GM23248 (cell line): ENCODE data around the gene ATP8B3. TPM values are rescaled to one million over a fixed set of nuclear protein-coding genes. Genes with fewer than 3 reads are reported as not detected.

Source experiments
- DNase-seq: peaks from one replicate; pipeline ENCODE4 v3.0.0-alpha.2; 2015
- H2AFZ ChIP-seq: fragments of 200-600 bp; sonication (generic); 2 replicates; pipeline ENCODE4 v1.6.1; 2016; ENCODE audit warnings: antibody characterized with exemption
- H3F3A ChIP-seq: fragments of 200-600 bp; sonication (generic); 2 replicates; pipeline ENCODE4 v1.6.1; 2016; ENCODE audit warnings: mild to moderate bottlenecking, antibody characterized with exemption, mixed run types; ENCODE audit not compliant: insufficient read depth
- H3K27ac ChIP-seq: fragments of 200-600 bp; sonication (generic); 2 replicates; pipeline ENCODE4 v1.5.1; 2016; ENCODE audit warnings: mild to moderate bottlenecking
- H3K27me3 ChIP-seq: fragments of 200-600 bp; sonication (generic); replicated peaks from 2 replicates; pipeline ENCODE4 v1.6.1; 2016; ENCODE audit warnings: mild to moderate bottlenecking; ENCODE audit not compliant: insufficient read depth
- H3K36me3 ChIP-seq: fragments of 200-600 bp; sonication (generic); 2 replicates; pipeline ENCODE4 v1.6.1; 2016; ENCODE audit warnings: low read depth, mild to moderate bottlenecking
- H3K4me1 ChIP-seq: fragments of 200-600 bp; sonication (generic); 2 replicates; pipeline ENCODE4 v1.6.1; 2016; ENCODE audit warnings: mild to moderate bottlenecking; ENCODE audit not compliant: insufficient read depth
- H3K4me2 ChIP-seq: fragments of 200-600 bp; sonication (generic); one replicate; pipeline ENCODE4 v1.6.1; 2016; ENCODE audit warnings: mild to moderate bottlenecking; ENCODE audit not compliant: unreplicated experiment
- H3K4me3 ChIP-seq: fragments of 200-600 bp; sonication (generic); 2 replicates; pipeline ENCODE4 v1.5.1; 2016; ENCODE audit warnings: mild to moderate bottlenecking
- H3K79me2 ChIP-seq: fragments of 200-600 bp; sonication (generic); 2 replicates; pipeline ENCODE4 v1.6.1; 2016; ENCODE audit warnings: mild to moderate bottlenecking; ENCODE audit not compliant: insufficient read depth
- H3K9ac ChIP-seq: fragments of 200-600 bp; sonication (generic); 2 replicates; pipeline ENCODE4 v1.6.1; 2016; ENCODE audit warnings: mild to moderate bottlenecking
- H3K9me2 ChIP-seq: fragments of 200-600 bp; sonication (generic); 2 replicates; pipeline ENCODE4 v1.6.1; 2016; ENCODE audit warnings: mixed run types, mild to moderate bottlenecking, moderate library complexity; ENCODE audit not compliant: insufficient read depth
- H3K9me3 ChIP-seq: fragments of 200-600 bp; sonication (generic); one replicate; pipeline ENCODE4 v1.6.1; 2017; ENCODE audit warnings: low read depth
- H4K20me1 ChIP-seq: fragments of 200-600 bp; sonication (generic); 2 replicates; pipeline ENCODE4 v1.6.0; 2016; ENCODE audit not compliant: insufficient read depth
- EZH2 ChIP-seq: fragments of 200-600 bp; sonication (generic); IDR thresholded peaks from 2 replicates; pipeline ENCODE4 v1.6.1; 2018; ENCODE audit warnings: antibody characterized with exemption, mild to moderate bottlenecking; ENCODE audit not compliant: insufficient read depth, poor library complexity, severe bottlenecking
- EZH2phosphoT487 ChIP-seq: fragments of 200-600 bp; sonication (generic); IDR thresholded peaks from 2 replicates; pipeline ENCODE4 v1.6.1; 2018; ENCODE audit warnings: antibody characterized with exemption, moderate library complexity, mild to moderate bottlenecking, low read depth; ENCODE audit not compliant: insufficient read depth
- WGBS, 2 experiments: methylation state at CpG; one replicate each; pipeline ENCODE4 v1.1.6; 2015 to 2017; ENCODE audit warnings: low lambda C conversion rate in 2 of 2, low coverage in 1 of 2; ENCODE audit errors: missing lambda C conversion rate in 2 of 2; 5-methylcytosine and 5-hydroxymethylcytosine counted together
- in situ Hi-C: fragments of 300-500 bp; cut with MboI; formaldehyde crosslinking; loops from 2 replicates; pipeline ENCODE4 v1.15.0; 2020
- polyA plus RNA-seq: library from polyadenylated mRNA; unstranded; fragments of >200 nt; fragmentation: Nextera tagmentation; extraction: Ambion mirVana; gene quantifications from 2 replicates; pipeline ENCODE4 v1.2.1, GENCODE V29; 2016
- total RNA-seq: library from RNA; depleted of rRNA; stranded (reverse); fragments of >200 nt; shearing (Covaris generic); gene quantifications from 2 replicates; pipeline ENCODE4 v1.2.3, GENCODE V29; 2014

ATP8B3 gene
- total and polyA plus RNA-seq, 2 experiments from 2014 or later, result 0.32 to 1.8 TPM

DNA sequence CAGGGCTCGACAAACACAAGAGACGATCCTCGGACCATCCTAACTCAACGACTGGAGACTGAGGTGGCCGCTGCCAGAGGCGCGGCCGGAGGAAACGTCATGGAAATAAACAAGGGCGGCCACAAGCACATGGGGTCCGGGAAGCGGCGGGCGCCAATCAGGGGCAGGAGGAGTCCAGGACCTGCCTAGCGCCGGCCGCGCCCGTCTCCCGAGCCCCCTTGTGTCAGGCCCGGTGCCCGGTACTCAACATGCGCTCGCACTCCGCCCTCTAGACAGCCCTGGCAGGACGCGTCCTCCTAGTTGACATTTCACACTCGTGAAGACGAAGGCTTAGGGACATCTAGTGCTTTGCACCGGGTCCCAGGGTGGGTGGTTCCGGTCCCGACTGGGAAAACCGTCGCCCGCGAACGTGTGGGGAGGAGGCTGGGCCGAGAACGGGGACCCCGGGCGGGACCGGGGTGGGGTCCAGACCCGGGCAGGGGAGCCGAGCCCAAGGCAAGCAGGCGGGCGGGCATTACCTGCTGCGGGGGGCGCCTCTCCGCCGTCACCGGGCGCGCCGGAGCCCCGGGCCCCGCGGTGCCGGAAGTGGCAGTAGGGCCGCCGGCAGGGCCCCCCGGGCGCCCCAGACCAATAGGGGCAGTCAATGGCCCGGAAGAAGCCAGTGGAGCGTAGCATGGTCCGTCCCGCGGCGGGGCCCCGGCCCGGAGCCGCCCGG is 35.8 kb upstream of the ATP8B3 start:
- Histone ChIP-seq H3K4me2 (peak overlapping the region; percentile 87), H3K36me3 (no peaks in the 10 kb centered on the region), H3K4me1 (peaks cover 9% of the 10 kb centered on the region), H3K4me3 (peak overlapping the region; percentile 92), H2AFZ (no peak overlapping the region; the same call in 1 of the 2 replicates), H3K9me2 (no peaks in the 10 kb centered on the region), H3K79me2 (peaks cover 73% of the 10 kb centered on the region), H3K27me3 (no peaks in the 10 kb centered on the region), H3K27ac (peak overlapping the region; percentile 97), H3K9ac (peak overlapping the region; percentile 99), H3K9me3 (no peaks in the 10 kb centered on the region), H3F3A (peaks cover 12% of the 10 kb centered on the region; the same call in 1 of the 2 replicates), H4K20me1 (no peaks in the 10 kb centered on the region)
- TF ChIP-seq EZH2 (no peak), EZH2phosphoT487 (no peak)
- in situ Hi-C loops, result no loop called here
- WGBS, 2 experiments, result 1 to 2% methylated on average over 35 to 37 of the region's 72 CpGs
- peak; percentile 87 for DNase-seq

DNA sequence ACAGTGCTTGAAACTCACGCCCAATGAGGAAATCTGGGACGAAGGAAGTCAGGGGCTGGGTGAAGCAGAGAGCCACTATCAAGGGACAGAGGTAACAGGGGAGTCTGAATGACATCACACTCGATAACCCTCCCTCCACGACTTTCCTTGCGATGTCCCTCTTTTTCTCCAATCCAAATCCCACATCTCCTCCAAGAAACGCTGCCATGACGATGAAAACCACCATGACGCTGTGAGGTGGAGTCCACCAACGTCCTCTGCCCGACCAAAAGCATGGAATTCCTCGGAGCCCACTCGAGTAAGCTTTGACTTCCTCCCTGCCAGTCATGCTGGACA is 35.2 kb upstream of the ATP8B3 start:
- H3K4me3 ChIP-seq, result peak overlapping the region; percentile 92
- in situ Hi-C loops, result no loop called here
- peaks cover 73% of the 10 kb centered on the region for H3K79me2 ChIP-seq
- H3F3A ChIP-seq, result peaks cover 12% of the 10 kb centered on the region; the same call in 1 of the 2 replicates
- H3K9ac ChIP-seq, result peak overlapping the region; percentile 99
- peak overlapping the region; percentile 87 for H3K4me2 ChIP-seq
- no peak overlapping the region; the same call in 1 of the 2 replicates for H2AFZ ChIP-seq
- no peaks in the 10 kb centered on the region for H3K9me3 ChIP-seq
- H3K27ac ChIP-seq, result peak overlapping the region; percentile 97
- no peaks in the 10 kb centered on the region for H3K36me3 ChIP-seq
- TF ChIP-seq EZH2 (no peak), EZH2phosphoT487 (no peak)
- H4K20me1 ChIP-seq, result no peaks in the 10 kb centered on the region
- peaks cover 9% of the 10 kb centered on the region for H3K4me1 ChIP-seq
- 6% methylated on average over 12 of the region's 12 CpGs for WGBS, 2 experiments
- no peak for DNase-seq
- H3K27me3 ChIP-seq, result no peaks in the 10 kb centered on the region
- no peaks in the 10 kb centered on the region for H3K9me2 ChIP-seq

DNA sequence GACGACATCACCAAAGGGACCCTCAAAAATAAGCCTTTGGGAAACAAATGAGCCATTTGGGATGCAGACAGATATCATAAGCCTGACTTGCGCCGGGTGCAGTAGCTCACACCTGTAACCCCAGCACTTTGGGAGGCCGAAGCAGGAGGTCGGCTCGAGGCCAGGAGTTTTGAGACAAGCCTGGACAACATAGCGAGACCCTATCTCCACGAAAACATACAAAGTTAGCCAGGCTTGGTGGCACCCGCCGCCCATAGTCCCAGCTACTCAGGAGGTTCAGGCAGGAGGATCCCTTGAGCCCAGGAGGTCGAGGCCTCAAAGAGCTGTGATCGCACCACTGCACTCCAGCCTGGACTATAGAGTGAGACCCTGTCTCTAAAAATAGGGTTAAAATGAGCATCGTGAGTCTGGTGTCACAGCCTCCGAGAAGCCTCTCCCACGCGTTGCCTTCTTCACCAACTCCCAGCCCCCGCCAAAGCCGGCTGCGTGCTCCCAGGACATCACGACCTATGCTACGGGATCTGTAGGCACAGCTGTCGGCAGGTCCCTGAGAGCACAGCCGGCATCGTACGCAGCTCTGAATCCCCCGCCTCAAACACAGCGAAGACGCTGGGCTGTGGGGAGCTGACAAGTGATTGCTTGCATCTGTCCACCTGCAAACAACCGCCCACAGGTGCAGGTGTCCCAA is 34.6 kb upstream of the ATP8B3 start:
- in situ Hi-C loops, result no loop called here
- no peak for DNase-seq
- no peaks in the 10 kb centered on the region for H3K9me3 ChIP-seq
- H3K4me2 ChIP-seq, result peak overlapping the region; percentile 87
- peaks cover 9% of the 10 kb centered on the region for H3K4me1 ChIP-seq
- no peak overlapping the region for H2AFZ ChIP-seq
- H3K27ac ChIP-seq, result peak overlapping the region; percentile 97
- H3K4me3 ChIP-seq, result peak overlapping the region; percentile 92
- peaks cover 73% of the 10 kb centered on the region for H3K79me2 ChIP-seq
- no peaks in the 10 kb centered on the region for H3K9me2 ChIP-seq
- no peaks in the 10 kb centered on the region for H3K27me3 ChIP-seq
- no peaks in the 10 kb centered on the region for H3K36me3 ChIP-seq
- no peaks in the 10 kb centered on the region for H4K20me1 ChIP-seq
- peaks cover 12% of the 10 kb centered on the region; the same call in 1 of the 2 replicates for H3F3A ChIP-seq
- peak overlapping the region; percentile 99 for H3K9ac ChIP-seq
- 81 to 82% methylated on average over 29 of the region's 29 CpGs for WGBS, 2 experiments
- TF ChIP-seq EZH2phosphoT487 (no peak), EZH2 (no peak)

DNA sequence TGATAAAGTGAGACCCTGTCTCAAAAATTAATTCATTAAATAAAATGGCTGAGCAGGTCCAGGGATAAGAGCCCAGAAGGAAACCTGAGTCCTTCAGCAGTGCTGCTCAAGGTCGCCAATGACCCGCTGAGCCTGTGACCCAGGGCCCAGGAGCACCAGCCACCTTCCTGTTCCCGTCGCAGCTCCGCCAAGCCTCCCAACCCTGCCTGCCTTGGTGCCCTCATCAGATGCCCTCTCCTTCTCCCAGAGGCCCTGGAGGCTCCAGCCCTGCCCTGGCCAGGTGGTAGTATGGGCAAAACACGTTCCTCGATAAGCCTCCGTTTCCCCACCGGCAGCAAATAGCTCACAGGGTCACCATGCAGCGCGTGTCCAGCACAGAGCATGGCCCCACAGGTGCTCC is 33.6 kb upstream of the ATP8B3 start:
- Histone ChIP-seq H3K79me2 (peaks cover 83% of the 10 kb centered on the region), H3K4me1 (peaks cover 9% of the 10 kb centered on the region), H3F3A (peaks cover 12% of the 10 kb centered on the region; the same call in 1 of the 2 replicates), H3K4me3 (no peak overlapping the region), H2AFZ (no peak overlapping the region), H3K9me2 (no peaks in the 10 kb centered on the region), H3K36me3 (no peaks in the 10 kb centered on the region), H3K4me2 (no peak overlapping the region), H4K20me1 (no peaks in the 10 kb centered on the region), H3K9ac (no peak overlapping the region; the same call in 1 of the 2 replicates), H3K27ac (no peak overlapping the region), H3K27me3 (no peaks in the 10 kb centered on the region), H3K9me3 (no peaks in the 10 kb centered on the region)
- DNase-seq, result no peak
- TF ChIP-seq EZH2, result no peak
- TF ChIP-seq EZH2phosphoT487, result no peak
- in situ Hi-C loops, result no loop called here
- WGBS, 2 experiments, result 94 to 95% methylated on average over 11 of the region's 11 CpGs
